Left renal pelvis (tissue), 4 donors: ENCODE results near the gene ACER2. TPM values are rescaled to one million over a fixed set of nuclear protein-coding genes. Genes with fewer than 3 reads are reported as not detected.
"Not testable (repeated sequence)": the region's sequence is repeated elsewhere in the genome, so short reads cannot be mapped to it uniquely, and the experiment has no call there.

Experiments used
- DNase-seq, 4 donors: peaks; one replicate each; pipeline ENCODE4 v3.0.0-alpha.2; 2013; ENCODE audit warnings: low read depth in 4 of 4, low spot score in 3 of 4
- polyA plus RNA-seq, 4 donors: library from polyadenylated mRNA; unstranded; fragments of 120-200 nt; gene quantifications; one replicate each; pipeline ENCODE4 v1.2.1, GENCODE V29; 2013; ENCODE audit not compliant: insufficient read length in 4 of 4

The ACER2 gene
- polyA plus RNA-seq, 4 donors, result 1.7 to 23.9 (median 15.5) TPM

GRCh38 chr9:19408316-19408692 lies 505 bp upstream of the ACER2 start:
- DNase-seq, result no peak

GRCh38 chr9:19409401-19410194 lies 789 bp downstream of the ACER2 start:
- DNase-seq, result no peak

GRCh38 chr9:19410195-19410503 lies 1.3 kb downstream of the ACER2 start:
- no peak for DNase-seq

GRCh38 chr9:19410594-19410993 lies 1.8 kb downstream of the ACER2 start:
- no peak for DNase-seq

- DNase-seq, result no peak
Observed at GRCh38 chr9:19411316-19411715, 2.5 kb downstream of the ACER2 start.

- DNase-seq, result not testable (repeated sequence)
Observed at GRCh38 chr9:19413456-19413855, 4.6 kb downstream of the ACER2 start.

- DNase-seq, result no peak
Observed at GRCh38 chr9:19416143-19416542, 7.3 kb downstream of the ACER2 start.

- DNase-seq, result no peak
Observed at GRCh38 chr9:19420877-19421276, 12.1 kb downstream of the ACER2 start.

- no peak for DNase-seq
Observed at GRCh38 chr9:19423163-19423562, 14.4 kb downstream of the ACER2 start.

- no peak for DNase-seq
Observed at GRCh38 chr9:19424176-19424779, 15.5 kb downstream of the ACER2 start.

- DNase-seq, result no peak
Observed at GRCh38 chr9:19429595-19429994, 20.8 kb downstream of the ACER2 start.

GRCh38 chr9:19430201-19430760 lies 21.5 kb downstream of the ACER2 start:
- no peak for DNase-seq

- DNase-seq, result peak in 3 of 4 donors; percentile 54 to 63 (median 55)
Observed at GRCh38 chr9:19431361-19432171, 22.8 kb downstream of the ACER2 start.

- no peak for DNase-seq
Observed at GRCh38 chr9:19432473-19432872, 23.7 kb downstream of the ACER2 start.

GRCh38 chr9:19433729-19434128 lies 24.9 kb downstream of the ACER2 start:
- DNase-seq, result not testable (repeated sequence)

GRCh38 chr9:19440376-19440775 lies 31.6 kb downstream of the ACER2 start:
- DNase-seq, result no peak

- no peak for DNase-seq
Observed at GRCh38 chr9:19440823-19441580, 32.2 kb downstream of the ACER2 start.

GRCh38 chr9:19441730-19442129 lies 32.9 kb downstream of the ACER2 start:
- DNase-seq, result no peak

- DNase-seq, result no peak
Observed at GRCh38 chr9:19442240-19442639, 33.4 kb downstream of the ACER2 start.

- no peak for DNase-seq
Observed at GRCh38 chr9:19445452-19445851, 36.6 kb downstream of the ACER2 start.
